HL-60 (cell line): ENCODE results near the gene KLHL15.
A peak's percentile ranks its signal among the peaks of the same experiment; 100 is the strongest.

Experiments
- DNase-seq, 2 experiments: peaks; one replicate each; pipeline ENCODE4 v3.0.0-alpha.2; 2010 to 2020; ENCODE audit warnings: low read depth in 1 of 2, low spot score in 1 of 2
- H3K27ac ChIP-seq: fragments of 250-450 bp; sonication (Bioruptor Pico); replicated peaks from 2 replicates; pipeline ENCODE4 v1.5.1; 2020; ENCODE audit warnings: mild to moderate bottlenecking, moderate library complexity
- H3K27me3 ChIP-seq: fragments of 250-450 bp; sonication (Bioruptor Pico); 2 replicates; pipeline ENCODE4 v1.5.1; 2021; ENCODE audit warnings: mild to moderate bottlenecking, moderate library complexity; ENCODE audit not compliant: insufficient read depth, poor library complexity, severe bottlenecking
- H3K4me3 ChIP-seq: replicated peaks from 2 replicates; pipeline ENCODE4 v1.5.1; 2011; ENCODE audit warnings: mild to moderate bottlenecking, control low read depth, low read length; ENCODE audit not compliant: insufficient read depth
- GABPA ChIP-seq: IDR thresholded peaks from 2 replicates; pipeline ENCODE4 v1.6.1; 2012; ENCODE audit warnings: low read depth
- POLR2AphosphoS5 ChIP-seq: IDR thresholded peaks from 2 replicates; pipeline ENCODE4 v1.6.1; 2012; ENCODE audit warnings: low read depth
- SPI1 ChIP-seq: IDR thresholded peaks from 2 replicates; pipeline ENCODE4 v1.6.1; 2012; ENCODE audit warnings: low read depth, mild to moderate bottlenecking, borderline replicate concordance
- TF ChIP-seq, protein P1 (sequence below): IDR thresholded peaks from 2 replicates; pipeline ENCODE4 v1.6.1; 2012; ENCODE audit warnings: low read depth; ENCODE audit not compliant: insufficient replicate concordance
- TF ChIP-seq, protein P2 (sequence below): IDR thresholded peaks from one replicate; pipeline ENCODE4 v1.5.1; 2011; ENCODE audit warnings: low read length, control low read depth, inconsistent platforms; ENCODE audit not compliant: insufficient read depth

Gene KLHL15

DNA sequence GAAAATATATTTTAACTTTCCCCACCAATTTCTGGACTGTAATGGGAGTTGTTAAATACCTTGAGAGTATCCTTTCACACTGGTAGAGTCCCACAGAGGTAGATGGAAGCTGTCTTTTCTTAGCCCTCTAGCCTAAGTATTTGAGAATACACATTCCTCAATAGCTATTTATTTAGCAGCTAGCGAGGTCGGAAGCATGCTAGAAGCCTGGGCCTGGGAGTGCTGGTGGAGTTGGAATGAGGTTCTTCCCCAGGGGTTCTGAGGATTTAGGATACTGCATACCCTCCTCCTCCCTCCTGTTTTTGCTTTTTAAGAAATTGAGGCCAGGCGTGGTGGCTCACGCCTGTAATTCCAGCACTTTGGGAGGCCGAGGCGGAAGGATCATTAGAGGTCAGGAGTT, 999 bp upstream of the KLHL15 start:
- no peak for DNase-seq
- Histone ChIP-seq H3K27me3 (no peaks in the 10 kb centered on the region), H3K4me3 (no peak overlapping the region), H3K27ac (no peak overlapping the region)
- TF ChIP-seq, protein P1, sequence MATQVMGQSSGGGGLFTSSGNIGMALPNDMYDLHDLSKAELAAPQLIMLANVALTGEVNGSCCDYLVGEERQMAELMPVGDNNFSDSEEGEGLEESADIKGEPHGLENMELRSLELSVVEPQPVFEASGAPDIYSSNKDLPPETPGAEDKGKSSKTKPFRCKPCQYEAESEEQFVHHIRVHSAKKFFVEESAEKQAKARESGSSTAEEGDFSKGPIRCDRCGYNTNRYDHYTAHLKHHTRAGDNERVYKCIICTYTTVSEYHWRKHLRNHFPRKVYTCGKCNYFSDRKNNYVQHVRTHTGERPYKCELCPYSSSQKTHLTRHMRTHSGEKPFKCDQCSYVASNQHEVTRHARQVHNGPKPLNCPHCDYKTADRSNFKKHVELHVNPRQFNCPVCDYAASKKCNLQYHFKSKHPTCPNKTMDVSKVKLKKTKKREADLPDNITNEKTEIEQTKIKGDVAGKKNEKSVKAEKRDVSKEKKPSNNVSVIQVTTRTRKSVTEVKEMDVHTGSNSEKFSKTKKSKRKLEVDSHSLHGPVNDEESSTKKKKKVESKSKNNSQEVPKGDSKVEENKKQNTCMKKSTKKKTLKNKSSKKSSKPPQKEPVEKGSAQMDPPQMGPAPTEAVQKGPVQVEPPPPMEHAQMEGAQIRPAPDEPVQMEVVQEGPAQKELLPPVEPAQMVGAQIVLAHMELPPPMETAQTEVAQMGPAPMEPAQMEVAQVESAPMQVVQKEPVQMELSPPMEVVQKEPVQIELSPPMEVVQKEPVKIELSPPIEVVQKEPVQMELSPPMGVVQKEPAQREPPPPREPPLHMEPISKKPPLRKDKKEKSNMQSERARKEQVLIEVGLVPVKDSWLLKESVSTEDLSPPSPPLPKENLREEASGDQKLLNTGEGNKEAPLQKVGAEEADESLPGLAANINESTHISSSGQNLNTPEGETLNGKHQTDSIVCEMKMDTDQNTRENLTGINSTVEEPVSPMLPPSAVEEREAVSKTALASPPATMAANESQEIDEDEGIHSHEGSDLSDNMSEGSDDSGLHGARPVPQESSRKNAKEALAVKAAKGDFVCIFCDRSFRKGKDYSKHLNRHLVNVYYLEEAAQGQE: no peak
- TF ChIP-seq, protein P2, sequence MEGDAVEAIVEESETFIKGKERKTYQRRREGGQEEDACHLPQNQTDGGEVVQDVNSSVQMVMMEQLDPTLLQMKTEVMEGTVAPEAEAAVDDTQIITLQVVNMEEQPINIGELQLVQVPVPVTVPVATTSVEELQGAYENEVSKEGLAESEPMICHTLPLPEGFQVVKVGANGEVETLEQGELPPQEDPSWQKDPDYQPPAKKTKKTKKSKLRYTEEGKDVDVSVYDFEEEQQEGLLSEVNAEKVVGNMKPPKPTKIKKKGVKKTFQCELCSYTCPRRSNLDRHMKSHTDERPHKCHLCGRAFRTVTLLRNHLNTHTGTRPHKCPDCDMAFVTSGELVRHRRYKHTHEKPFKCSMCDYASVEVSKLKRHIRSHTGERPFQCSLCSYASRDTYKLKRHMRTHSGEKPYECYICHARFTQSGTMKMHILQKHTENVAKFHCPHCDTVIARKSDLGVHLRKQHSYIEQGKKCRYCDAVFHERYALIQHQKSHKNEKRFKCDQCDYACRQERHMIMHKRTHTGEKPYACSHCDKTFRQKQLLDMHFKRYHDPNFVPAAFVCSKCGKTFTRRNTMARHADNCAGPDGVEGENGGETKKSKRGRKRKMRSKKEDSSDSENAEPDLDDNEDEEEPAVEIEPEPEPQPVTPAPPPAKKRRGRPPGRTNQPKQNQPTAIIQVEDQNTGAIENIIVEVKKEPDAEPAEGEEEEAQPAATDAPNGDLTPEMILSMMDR: no peak
- TF ChIP-seq POLR2AphosphoS5 (no peak), GABPA (no peak), SPI1 (no peak)

DNA sequence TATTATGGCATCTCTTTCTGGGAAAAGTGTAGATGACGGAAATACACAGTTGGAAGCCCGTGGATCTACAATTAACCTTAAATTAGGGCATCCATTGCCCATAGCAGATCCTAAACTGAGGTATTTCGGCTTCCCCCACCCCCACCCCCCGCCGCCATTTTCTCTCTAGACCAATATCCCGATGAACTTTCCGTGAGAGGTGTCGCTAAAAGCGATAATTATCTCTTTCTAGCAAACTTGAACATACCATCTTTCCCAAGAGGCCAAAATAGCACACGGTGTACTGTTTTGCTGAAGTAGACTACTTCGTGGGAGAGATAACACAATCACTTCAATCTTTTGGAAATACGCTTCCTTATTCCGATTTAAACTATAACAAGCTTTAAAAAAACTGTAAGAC, 554 bp downstream of the KLHL15 start:
- Histone ChIP-seq H3K27ac (peak overlapping the region; percentile 92), H3K4me3 (no peak overlapping the region), H3K27me3 (no peaks in the 10 kb centered on the region)
- TF ChIP-seq SPI1 (no peak), POLR2AphosphoS5 (no peak), GABPA (no peak)
- TF ChIP-seq, protein P2: no peak
- TF ChIP-seq, protein P1: no peak
- DNase-seq: no peak

DNA sequence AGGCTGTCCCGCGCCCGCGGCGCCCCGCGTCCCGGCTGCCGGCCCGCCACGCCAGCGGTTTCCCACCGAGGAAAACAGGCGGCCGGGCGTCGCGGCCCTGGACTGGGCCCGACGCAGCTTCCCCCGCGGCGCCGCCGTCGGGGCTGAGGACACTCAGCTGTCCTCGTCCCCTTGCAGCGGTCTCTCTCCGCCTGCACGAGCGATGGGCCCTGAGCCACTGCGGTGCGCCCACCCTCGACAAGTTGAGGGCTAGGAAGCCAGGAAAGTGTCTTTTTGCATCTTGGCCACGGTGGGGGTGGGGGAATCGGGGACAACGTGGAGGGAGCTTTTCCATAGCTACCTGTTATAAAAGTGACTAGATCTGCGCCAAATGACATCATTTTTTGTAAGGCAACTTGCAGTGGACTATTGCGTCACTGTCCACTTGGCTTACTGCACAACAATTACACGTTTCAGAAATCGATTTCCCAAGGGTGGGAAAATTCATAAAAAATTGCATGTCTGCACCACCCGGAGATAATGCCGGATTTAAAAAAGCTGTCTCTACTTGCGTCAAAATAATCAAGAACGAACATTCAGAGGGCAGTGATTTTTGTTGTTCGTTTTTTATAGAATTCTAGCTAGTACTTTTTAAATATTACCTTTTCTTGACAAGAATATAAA, 1.1 kb downstream of the KLHL15 start:
- TF ChIP-seq, protein P1: peak; percentile 8
- TF ChIP-seq GABPA: no peak
- TF ChIP-seq POLR2AphosphoS5: no peak
- TF ChIP-seq SPI1: no peak
- TF ChIP-seq, protein P2: no peak
- Histone ChIP-seq H3K4me3 (peak overlapping the region; percentile 61), H3K27ac (peak overlapping the region; percentile 92), H3K27me3 (no peaks in the 10 kb centered on the region)
- peak in 1 of 2 experiments; percentile 19 for DNase-seq
